Activated CD4-positive, alpha-beta T cell treated with anti-CD3 and anti-CD28 coated beads, Interleukin-2, amount 50 U/mL, for 4 hours (primary cell): Measurements from ENCODE around the gene ARIH1.

ENCODE experiments used
- DNase-seq, 2 experiments: peaks; one replicate each; pipeline ENCODE4 v3.0.0-alpha.2; 2020

Gene ARIH1

GRCh38 chr15:72488558-72488957 is 14.4 kb downstream of the ARIH1 start:
- no peak for DNase-seq

- no peak for DNase-seq
Measured at GRCh38 chr15:72489943-72490554, 15.9 kb downstream of the ARIH1 start.

- no peak for DNase-seq
Measured at GRCh38 chr15:72491768-72492167, 17.6 kb downstream of the ARIH1 start.

GRCh38 chr15:72492733-72493132 is 18.6 kb downstream of the ARIH1 start:
- DNase-seq: no peak

- no peak for DNase-seq
Measured at GRCh38 chr15:72493220-72493619, 19.1 kb downstream of the ARIH1 start.

- DNase-seq: no peak
Measured at GRCh38 chr15:72495007-72495406, 20.9 kb downstream of the ARIH1 start.

- DNase-seq: no peak
Measured at GRCh38 chr15:72496783-72497182, 22.7 kb downstream of the ARIH1 start.

- DNase-seq: no peak
Measured at GRCh38 chr15:72497402-72497801, 23.3 kb downstream of the ARIH1 start.

- DNase-seq: no peak
Measured at GRCh38 chr15:72502220-72502809, 28.2 kb downstream of the ARIH1 start.

GRCh38 chr15:72503147-72503546 is 29.0 kb downstream of the ARIH1 start:
- DNase-seq: no peak

- DNase-seq: no peak
Measured at GRCh38 chr15:72507402-72508092, 33.4 kb downstream of the ARIH1 start.

GRCh38 chr15:72509484-72509883 is 35.4 kb downstream of the ARIH1 start:
- no peak for DNase-seq

GRCh38 chr15:72511536-72511935 is 37.4 kb downstream of the ARIH1 start:
- DNase-seq: no peak

- DNase-seq: no peak
Measured at GRCh38 chr15:72515591-72516389, 41.7 kb downstream of the ARIH1 start.

GRCh38 chr15:72516777-72517176 is 42.6 kb downstream of the ARIH1 start:
- DNase-seq: no peak

- no peak for DNase-seq
Measured at GRCh38 chr15:72521682-72522081, 47.6 kb downstream of the ARIH1 start.

GRCh38 chr15:72532991-72533601 is 59.0 kb downstream of the ARIH1 start:
- no peak for DNase-seq

- DNase-seq: peak; percentile 7 to 12
Measured at GRCh38 chr15:72534523-72534922, 60.4 kb downstream of the ARIH1 start.

- no peak for DNase-seq
Measured at GRCh38 chr15:72535911-72536310, 61.8 kb downstream of the ARIH1 start.

GRCh38 chr15:72536506-72536905 is 62.4 kb downstream of the ARIH1 start:
- no peak for DNase-seq

GRCh38 chr15:72538931-72539330 is 64.8 kb downstream of the ARIH1 start:
- no peak for DNase-seq

GRCh38 chr15:72540606-72541237 is 66.6 kb downstream of the ARIH1 start:
- no peak for DNase-seq

- DNase-seq: no peak
Measured at GRCh38 chr15:72541674-72542073, 67.5 kb downstream of the ARIH1 start.
